Activated CD8-positive, alpha-beta memory T cell treated with anti-CD3 and anti-CD28 coated beads for 1 hour (primary cell): ENCODE measurements around the gene SPECC1L.

Source experiments
- DNase-seq, 2 donors: peaks; one replicate each; pipeline ENCODE4 v3.0.0-alpha.2; 2020; ENCODE audit warnings: low read depth in 1 of 2; ENCODE audit errors: extremely low read depth in 1 of 2

SPECC1L gene

GRCh38 chr22:24463071-24463760 is 192.6 kb downstream of the SPECC1L start:
- no peak for DNase-seq

GRCh38 chr22:24465566-24465965 is 194.9 kb downstream of the SPECC1L start:
- no peak for DNase-seq

GRCh38 chr22:24465975-24466374 is 195.3 kb downstream of the SPECC1L start:
- no peak for DNase-seq

- no peak for DNase-seq
Measured at GRCh38 chr22:24466716-24467328, 196.2 kb downstream of the SPECC1L start.

GRCh38 chr22:24467340-24467739 is 196.7 kb downstream of the SPECC1L start:
- DNase-seq = no peak
